Measurements from ENCODE around the gene PLXNA2.

PLXNA2 gene

GRCh38 chr1:208243967-208244916, at the start of gene PLXNA2:
Gene PLXNA2 (minus strand): TSS chr1:208244384. CDS start chr1:208217922, 26,462 bp downstream.
- DNase-seq (ENCODE audit: low spot score) = peak; percentile 63

GRCh38 chr1:208292908-208293307, 48.7 kb upstream of the PLXNA2 start:
- no peak for DNase-seq (ENCODE audit: low spot score)

GRCh38 chr1:208291923-208292711, 47.9 kb upstream of the PLXNA2 start:
- no peak for DNase-seq (ENCODE audit: low spot score)

GRCh38 chr1:208291129-208291528, 46.9 kb upstream of the PLXNA2 start:
- DNase-seq (ENCODE audit: low spot score) = no peak

- no peak for DNase-seq (ENCODE audit: low spot score)
Observed at GRCh38 chr1:208289716-208290115, 45.5 kb upstream of the PLXNA2 start.

- no peak for DNase-seq (ENCODE audit: low spot score)
Observed at GRCh38 chr1:208288495-208288894, 44.3 kb upstream of the PLXNA2 start.

- no peak for DNase-seq (ENCODE audit: low spot score)
Observed at GRCh38 chr1:208280681-208281450, 36.7 kb upstream of the PLXNA2 start.

GRCh38 chr1:208279826-208280588, 35.8 kb upstream of the PLXNA2 start:
- DNase-seq (ENCODE audit: low spot score) = no peak

- no peak for DNase-seq (ENCODE audit: low spot score)
Observed at GRCh38 chr1:208278638-208279037, 34.5 kb upstream of the PLXNA2 start.

- DNase-seq (ENCODE audit: low spot score) = no peak
Observed at GRCh38 chr1:208276757-208277435, 32.7 kb upstream of the PLXNA2 start.

GRCh38 chr1:208275083-208275482, 30.9 kb upstream of the PLXNA2 start:
- DNase-seq (ENCODE audit: low spot score) = no peak

- DNase-seq (ENCODE audit: low spot score) = no peak
Observed at GRCh38 chr1:208273386-208274017, 29.3 kb upstream of the PLXNA2 start.

- no peak for DNase-seq (ENCODE audit: low spot score)
Observed at GRCh38 chr1:208272713-208273112, 28.5 kb upstream of the PLXNA2 start.

- DNase-seq (ENCODE audit: low spot score) = no peak
Observed at GRCh38 chr1:208272311-208272710, 28.1 kb upstream of the PLXNA2 start.

GRCh38 chr1:208271236-208271635, 27.1 kb upstream of the PLXNA2 start:
- no peak for DNase-seq (ENCODE audit: low spot score)

- DNase-seq (ENCODE audit: low spot score) = no peak
Observed at GRCh38 chr1:208270651-208271141, 26.5 kb upstream of the PLXNA2 start.

GRCh38 chr1:208269338-208269666, 25.1 kb upstream of the PLXNA2 start:
- DNase-seq (ENCODE audit: low spot score) = no peak

- no peak for DNase-seq (ENCODE audit: low spot score)
Observed at GRCh38 chr1:208268541-208269337, 24.6 kb upstream of the PLXNA2 start.

- DNase-seq (ENCODE audit: low spot score) = no peak
Observed at GRCh38 chr1:208265525-208265924, 21.3 kb upstream of the PLXNA2 start.

GRCh38 chr1:208265122-208265469, 20.9 kb upstream of the PLXNA2 start:
- no peak for DNase-seq (ENCODE audit: low spot score)
